HCT116 (cell line): ENCODE results near the gene FMNL1.

Source experiments
- CTCF ChIP-seq, 3 experiments: fragments of 200-600 bp in 1 of 3; sonication (generic) in 1 of 3; IDR thresholded peaks in 2 of 3; conservative IDR thresholded peaks in 1 of 3; 2 replicates each; pipeline ENCODE4 v1.5.1; 2012 to 2017; ENCODE audit warnings: low read depth in 2 of 3, low read length in 2 of 3, antibody characterized with exemption in 1 of 3, borderline replicate concordance in 1 of 3, control low read depth in 1 of 3, mild to moderate bottlenecking in 1 of 3, mixed read lengths in 1 of 3, mixed run types in 1 of 3, moderate library complexity in 1 of 3; ENCODE audit not compliant: insufficient read depth in 1 of 3
- ELF1 ChIP-seq: IDR thresholded peaks from 2 replicates; pipeline ENCODE4 v1.6.1; 2012; ENCODE audit warnings: low read depth, borderline replicate concordance
- EZH2 ChIP-seq: fragments of 200-600 bp; sonication (generic); IDR thresholded peaks from 2 replicates; pipeline ENCODE4 v1.6.1; 2017; ENCODE audit warnings: antibody characterized with exemption, mixed run types
- POLR2A ChIP-seq: IDR thresholded peaks from 2 replicates; pipeline ENCODE4 v1.7.0; 2011; ENCODE audit warnings: borderline replicate concordance; ENCODE audit not compliant: insufficient read depth, insufficient read length; ENCODE audit errors: extremely low read depth
- POLR2AphosphoS5 ChIP-seq: IDR thresholded peaks from 2 replicates; pipeline ENCODE4 v1.6.1; 2011; ENCODE audit warnings: mild to moderate bottlenecking, low read depth, low read length, moderate library complexity
- SP1 ChIP-seq: IDR thresholded peaks from 2 replicates; pipeline ENCODE4 v1.6.1; 2012; ENCODE audit warnings: low read depth
- ZFX ChIP-seq: fragments of 450-650 bp; IDR thresholded peaks from 2 replicates; pipeline ENCODE4 v1.6.1; 2017

GRCh38 chr17:45225964-45226530 lies 4.4 kb downstream of the FMNL1 start:
- TF ChIP-seq POLR2A (no peak), CTCF (IDR thresholded peaks at IDR 0.05 in 2 of 3, conservative IDR thresholded peaks at IDR 0.05 in 1 of 3; ENCODE audit: borderline replicate concordance in 1 of 3, insufficient read depth in 1 of 3, low read depth in 2 of 3, low read length in 2 of 3) (no peak), EZH2 (no peak), ZFX (no peak), POLR2AphosphoS5 (no peak), SP1 (no peak), ELF1 (no peak)
